Kidney epithelial cell (primary cell): ENCODE measurements around the gene PPP4R1. TPM values are rescaled to one million over a fixed set of nuclear protein-coding genes. Genes with fewer than 3 reads are reported as not detected.

ENCODE experiments used
- DNase-seq: peaks from one replicate; pipeline ENCODE4 v3.0.0-alpha.2; 2010; ENCODE audit warnings: low read depth
- H3K27me3 ChIP-seq: 2 replicates; pipeline ENCODE4 v1.6.0; 2011; ENCODE audit warnings: low read length; ENCODE audit not compliant: control insufficient read depth, insufficient read depth
- H3K36me3 ChIP-seq: 2 replicates; pipeline ENCODE4 v1.5.1; 2011; ENCODE audit warnings: low read length; ENCODE audit not compliant: control insufficient read depth, insufficient read depth
- H3K4me3 ChIP-seq: 2 replicates; pipeline ENCODE4 v1.5.1; 2011; ENCODE audit warnings: low read depth, mild to moderate bottlenecking, control low read depth, low read length
- CTCF ChIP-seq: IDR thresholded peaks from 2 replicates; pipeline ENCODE4 v1.5.1; 2011; ENCODE audit warnings: mild to moderate bottlenecking, moderate library complexity, low read length, control low read depth, inconsistent platforms; ENCODE audit not compliant: insufficient read depth, poor library complexity, severe bottlenecking
- total RNA-seq: library from RNA; depleted of rRNA; stranded (reverse); fragments of >200 nt; gene quantifications from 2 replicates; pipeline ENCODE4 v1.2.3, GENCODE V29; 2015

The PPP4R1 gene
- total RNA-seq, 1 donor from 2014 or later: 83.8 TPM

GRCh38 chr18:9634856-9635255 is 20.5 kb upstream of the PPP4R1 start:
- DNase-seq: no peak
- no peaks in the 10 kb centered on the region for H3K27me3 ChIP-seq
- no peaks in the 10 kb centered on the region for H3K36me3 ChIP-seq
- no peak for TF ChIP-seq CTCF
- H3K4me3 ChIP-seq: no peak overlapping the region

GRCh38 chr18:9631814-9632496 is 17.6 kb upstream of the PPP4R1 start:
- TF ChIP-seq CTCF: no peak
- Histone ChIP-seq H3K36me3 (no peaks in the 10 kb centered on the region), H3K27me3 (no peaks in the 10 kb centered on the region), H3K4me3 (no peak overlapping the region)
- peak; percentile 82 for DNase-seq

GRCh38 chr18:9630444-9630843 is 16.1 kb upstream of the PPP4R1 start:
- DNase-seq: no peak
- no peak for TF ChIP-seq CTCF
- Histone ChIP-seq H3K36me3 (no peaks in the 10 kb centered on the region), H3K4me3 (no peak overlapping the region), H3K27me3 (no peaks in the 10 kb centered on the region)

GRCh38 chr18:9629709-9630108 is 15.3 kb upstream of the PPP4R1 start:
- H3K36me3 ChIP-seq: no peaks in the 10 kb centered on the region
- H3K4me3 ChIP-seq: no peak overlapping the region
- no peak for TF ChIP-seq CTCF
- H3K27me3 ChIP-seq: no peaks in the 10 kb centered on the region
- no peak for DNase-seq

GRCh38 chr18:9628984-9629383 is 14.6 kb upstream of the PPP4R1 start:
- no peak for DNase-seq
- Histone ChIP-seq H3K27me3 (no peaks in the 10 kb centered on the region), H3K4me3 (no peak overlapping the region), H3K36me3 (no peaks in the 10 kb centered on the region)
- TF ChIP-seq CTCF: no peak

- no peak for DNase-seq
- no peaks in the 10 kb centered on the region for H3K27me3 ChIP-seq
Observed at GRCh38 chr18:9627642-9628041, 13.3 kb upstream of the PPP4R1 start.

More at GRCh38 chr18:9627642-9628041, 13.3 kb upstream of the PPP4R1 start:
- TF ChIP-seq CTCF: no peak
- Histone ChIP-seq H3K36me3 (no peaks in the 10 kb centered on the region), H3K4me3 (no peak overlapping the region)
